Upper lobe of left lung (tissue), 4 donors: ENCODE measurements around the gene MPDZ.

Source experiments
- CTCF ChIP-seq, 6 experiments: fragments of 450-650 bp in 4 of 6; fragments of 200-600 bp in 2 of 6; sonication (generic) in 2 of 6; IDR thresholded peaks; one replicate each; pipeline ENCODE4 v1.5.1; 2016 to 2019; ENCODE audit warnings: antibody characterized with exemption in 6 of 6
- EP300 ChIP-seq, 4 donors: sonication (generic); formaldehyde crosslinking; IDR thresholded peaks; one replicate each; pipeline ENCODE4 v1.5.1; 2017; ENCODE audit warnings: antibody characterized with exemption in 4 of 4, control low read depth in 2 of 4
- POLR2A ChIP-seq, 4 donors: fragments of 450-650 bp; IDR thresholded peaks; one replicate each; pipeline ENCODE4 v1.5.1; 2016 to 2017; ENCODE audit warnings: antibody characterized with exemption in 4 of 4, mild to moderate bottlenecking in 2 of 4
- POLR2AphosphoS5 ChIP-seq, 2 donors: sonication (generic); formaldehyde crosslinking; IDR thresholded peaks; one replicate each; pipeline ENCODE4 v1.5.1; 2017; ENCODE audit warnings: antibody characterized with exemption in 2 of 2

DNA sequence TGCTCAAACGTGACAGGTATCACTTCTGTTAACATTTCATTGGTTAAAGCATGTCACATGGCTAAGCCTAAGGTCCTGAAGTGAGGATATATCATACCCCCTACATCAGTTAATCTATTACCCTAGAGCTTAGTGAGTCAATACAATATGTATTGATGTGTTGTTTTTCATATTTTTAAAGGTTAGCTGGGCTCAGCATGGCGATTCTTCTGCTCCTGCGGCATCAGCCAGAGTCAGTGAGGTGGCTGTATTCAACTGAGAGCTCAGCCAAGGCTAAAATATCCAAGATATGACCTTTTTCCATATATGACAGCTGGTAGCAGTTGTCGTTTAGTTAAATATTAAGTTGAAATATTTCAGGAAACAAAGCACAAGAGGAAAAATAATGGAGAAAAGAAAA is 38.5 kb upstream of the MPDZ start:
- TF ChIP-seq CTCF (IDR thresholded peaks at IDR 0.05) (no peak), POLR2AphosphoS5 (IDR thresholded peaks at IDR 0.05) (no peak), EP300 (IDR thresholded peaks at IDR 0.05) (no peak), POLR2A (IDR thresholded peaks at IDR 0.05) (no peak)
